IMR-90 (cell line): ENCODE results near the gene SPRR4. TPM values are rescaled to one million over a fixed set of nuclear protein-coding genes. Genes with fewer than 3 reads are reported as not detected.

ENCODE experiments used
- ATAC-seq: fragments of 200-7000 bp; cut with Tn5 transposase; 2 replicates; pipeline ENCODE4 v1.9.1; 2020; ENCODE audit warnings: low read depth, mild to moderate bottlenecking, moderate library complexity
- BruUV-seq: library from RNA; stranded (reverse); fragments of 400-500 nt; replicated peaks from 2 replicates; lab custom pipeline; 2021; lab: Mats Ljungman, UMichigan
- CTCF ChIA-PET: fragments of 300-600 bp; formaldehyde crosslinking; extraction: SDS; loops from one replicate; lab custom pipeline; 2021; ENCODE audit warnings: antibody characterized with exemption; lab: Yijun Ruan, JAX
- POLR2A ChIA-PET: fragments of 300-600 bp; sonication (Branson Sonifier 250); formaldehyde crosslinking; loops from one replicate; lab custom pipeline; 2022; ENCODE audit warnings: antibody characterized with exemption; ENCODE audit not compliant: unreplicated experiment; lab: Charles Lee
- DNase-seq: peaks from one replicate; pipeline ENCODE4 v3.0.0; 2013
- H2AFZ ChIP-seq: replicated peaks from 2 replicates; pipeline ENCODE3; 2013; ENCODE audit warnings: low read length, mild to moderate bottlenecking; ENCODE audit not compliant: poor library complexity
- H2AK5ac ChIP-seq: 2 replicates; pipeline ENCODE4 v1.6.1; 2013; ENCODE audit warnings: low read depth, low read length, inconsistent platforms
- H2AK9ac ChIP-seq: replicated peaks from 2 replicates; pipeline ENCODE3; 2013; ENCODE audit warnings: mild to moderate bottlenecking, low read depth, low read length, moderate library complexity; ENCODE audit not compliant: poor library complexity
- H2BK120ac ChIP-seq: 2 replicates; pipeline ENCODE4 v1.6.1; 2013; ENCODE audit warnings: low read depth, low read length, inconsistent platforms
- H2BK15ac ChIP-seq: 3 replicates; pipeline ENCODE4 v1.6.1; 2013; ENCODE audit warnings: low read depth, low read length, inconsistent platforms
- H2BK20ac ChIP-seq: 2 replicates; pipeline ENCODE4 v1.6.1; 2013; ENCODE audit warnings: low read depth, mild to moderate bottlenecking, inconsistent platforms, low read length, moderate library complexity
- H2BK5ac ChIP-seq: 2 replicates; pipeline ENCODE4 v1.6.1; 2013; ENCODE audit warnings: mild to moderate bottlenecking, low read depth, low read length, inconsistent platforms; ENCODE audit not compliant: poor library complexity, severe bottlenecking
- H3K14ac ChIP-seq: replicated peaks from 2 replicates; pipeline ENCODE4 v1.6.1; 2013; ENCODE audit warnings: low read depth, low read length, inconsistent platforms
- H3K18ac ChIP-seq: 2 replicates; pipeline ENCODE4 v1.6.1; 2013; ENCODE audit warnings: low read depth, low read length, control low read depth
- H3K23ac ChIP-seq: 2 replicates; pipeline ENCODE4 v1.6.1; 2013; ENCODE audit warnings: low read depth, low read length, inconsistent platforms
- H3K27ac ChIP-seq: 2 replicates; pipeline ENCODE4 v1.5.1; 2013; ENCODE audit warnings: mild to moderate bottlenecking, control low read depth, low read length; ENCODE audit not compliant: insufficient read depth
- H3K27me3 ChIP-seq: 2 replicates; pipeline ENCODE4 v1.6.1; 2013; ENCODE audit warnings: low read length; ENCODE audit not compliant: control insufficient read depth, insufficient read depth
- H3K36me3 ChIP-seq: 2 replicates; pipeline ENCODE4 v1.6.1; 2013; ENCODE audit warnings: low read length, mixed read lengths; ENCODE audit not compliant: control insufficient read depth, insufficient read depth
- H3K4ac ChIP-seq: 2 replicates; pipeline ENCODE4 v1.6.1; 2013; ENCODE audit warnings: low read depth, low read length, inconsistent platforms
- H3K4me1 ChIP-seq: 2 replicates; pipeline ENCODE4 v1.6.1; 2013; ENCODE audit warnings: low read length, mixed read lengths; ENCODE audit not compliant: control insufficient read depth, insufficient read depth
- H3K4me2 ChIP-seq: 2 replicates; pipeline ENCODE4 v1.6.1; 2013; ENCODE audit warnings: low read depth, mild to moderate bottlenecking, control low read depth, low read length, moderate library complexity
- H3K4me3 ChIP-seq: 2 replicates; pipeline ENCODE4 v1.5.1; 2013; ENCODE audit warnings: low read depth, mild to moderate bottlenecking, control low read depth, low read length, moderate library complexity; ENCODE audit not compliant: insufficient read depth
- H3K56ac ChIP-seq: 2 replicates; pipeline ENCODE4 v1.6.1; 2013; ENCODE audit warnings: low read length, inconsistent platforms; ENCODE audit not compliant: insufficient read depth; ENCODE audit errors: extremely low read depth
- H3K79me1 ChIP-seq, 2 experiments: 2 replicates each; pipeline ENCODE4 v1.6.1; 2013; ENCODE audit warnings: low read length in 2 of 2, inconsistent platforms in 1 of 2, low read depth in 1 of 2
- H3K9ac ChIP-seq: 2 replicates; pipeline ENCODE4 v1.6.1; 2013; ENCODE audit warnings: low read depth, low read length, control low read depth
- H3K9me1 ChIP-seq: 2 replicates; pipeline ENCODE4 v1.6.1; 2013; ENCODE audit warnings: low read length, inconsistent platforms; ENCODE audit not compliant: insufficient read depth
- H3K9me3 ChIP-seq: 2 replicates; pipeline ENCODE4 v1.6.1; 2013; ENCODE audit warnings: low read length; ENCODE audit not compliant: control insufficient read depth, insufficient read depth
- H4K20me1 ChIP-seq: 2 replicates; pipeline ENCODE4 v1.6.1; 2013; ENCODE audit warnings: low read length, inconsistent platforms; ENCODE audit not compliant: insufficient read depth
- H4K5ac ChIP-seq: 2 replicates; pipeline ENCODE4 v1.6.1; 2013; ENCODE audit warnings: mild to moderate bottlenecking, low read depth, low read length, control low read depth
- H4K8ac ChIP-seq, 2 experiments: 2 replicates each; pipeline ENCODE4 v1.6.1; 2013; ENCODE audit warnings: low read depth in 2 of 2, low read length in 2 of 2, control low read depth in 1 of 2, inconsistent platforms in 1 of 2
- H4K91ac ChIP-seq: 2 replicates; pipeline ENCODE4 v1.6.1; 2013; ENCODE audit warnings: low read depth, low read length, inconsistent platforms; ENCODE audit not compliant: insufficient read depth
- BHLHE40 ChIP-seq: fragments of 150-350 bp; IDR thresholded peaks from 2 replicates; pipeline ENCODE4 v1.6.1; 2016; ENCODE audit warnings: mild to moderate bottlenecking, low read depth, low read length
- CEBPB ChIP-seq: IDR thresholded peaks from 2 replicates; pipeline ENCODE4 v1.6.1; 2012; ENCODE audit warnings: low read depth, low read length, improper control_type of control experiment
- CHD1 ChIP-seq: IDR thresholded peaks from 2 replicates; pipeline ENCODE4 v1.6.1; 2012; ENCODE audit warnings: low read depth, low read length, improper control_type of control experiment
- CTCF ChIP-seq: conservative IDR thresholded peaks from 2 replicates; pipeline ENCODE4 v1.5.1; 2012; ENCODE audit warnings: mild to moderate bottlenecking, low read depth, low read length, improper control_type of control experiment
- ELK1 ChIP-seq: fragments of 150-350 bp; IDR thresholded peaks from 2 replicates; pipeline ENCODE4 v1.6.1; 2016; ENCODE audit warnings: low read depth, mild to moderate bottlenecking, low read length, moderate library complexity, borderline replicate concordance
- FOS ChIP-seq: fragments of 150-350 bp; IDR thresholded peaks from 2 replicates; pipeline ENCODE4 v1.6.1; 2016; ENCODE audit warnings: low read depth, low read length
- MAFK ChIP-seq: IDR thresholded peaks from 2 replicates; pipeline ENCODE4 v1.6.1; 2012; ENCODE audit warnings: low read depth, low read length, improper control_type of control experiment
- MAZ ChIP-seq: IDR thresholded peaks from 2 replicates; pipeline ENCODE4 v1.6.1; 2012; ENCODE audit warnings: low read depth, mild to moderate bottlenecking, low read length, improper control_type of control experiment, moderate library complexity, borderline replicate concordance
- MXI1 ChIP-seq: IDR thresholded peaks from 2 replicates; pipeline ENCODE4 v1.6.1; 2012; ENCODE audit warnings: low read depth, mild to moderate bottlenecking, low read length, moderate library complexity, borderline replicate concordance
- NFE2L2 ChIP-seq: fragments of 150-350 bp; IDR thresholded peaks from 2 replicates; pipeline ENCODE4 v1.6.1; 2016; ENCODE audit warnings: low read depth, mild to moderate bottlenecking, low read length
- POLR2A ChIP-seq: IDR thresholded peaks from 2 replicates; pipeline ENCODE4 v1.6.1; 2012; ENCODE audit warnings: mild to moderate bottlenecking, low read depth, low read length
- RAD21 ChIP-seq: IDR thresholded peaks from 2 replicates; pipeline ENCODE4 v1.6.1; 2012; ENCODE audit warnings: low read length, improper control_type of control experiment
- RFX5 ChIP-seq: IDR thresholded peaks from 2 replicates; pipeline ENCODE4 v1.8.0; 2012; ENCODE audit warnings: low read depth, mild to moderate bottlenecking, low read length, moderate library complexity
- SMC3 ChIP-seq: fragments of 150-350 bp; IDR thresholded peaks from 2 replicates; pipeline ENCODE4 v1.6.1; 2016; ENCODE audit warnings: low read depth, mild to moderate bottlenecking, antibody characterized with exemption, low read length, moderate library complexity
- WGBS, 2 experiments: methylation state at CpG; one replicate each; pipeline versions ENCODE4 v1.1.5 to v1.1.7; 2013; ENCODE audit warnings: missing lambda C conversion rate in 2 of 2; ENCODE audit not compliant: insufficient read length in 1 of 2; ENCODE audit errors: extremely low coverage in 2 of 2; 5-methylcytosine and 5-hydroxymethylcytosine counted together
- dilution Hi-C: fragments of 300-500 bp; cut with HindIII; formaldehyde crosslinking; loops from one replicate; pipeline ENCODE4 v1.14.3; 2018; ENCODE audit warnings: low sequenced_read_pairs; ENCODE audit not compliant: unreplicated experiment
- in situ Hi-C: fragments of 300-500 bp; cut with MboI; formaldehyde crosslinking; loops from 3 replicates; pipeline ENCODE4 v1.14.3; 2019; ENCODE audit warnings: low sequenced_read_pairs, inconsistent platforms, mixed read lengths
- intact Hi-C: fragments of 100-400 bp; cut with micrococcal nuclease; formaldehyde crosslinking; loops from 2 replicates; pipeline ENCODE4 v1.10.0; 2022
- polyA plus RNA-seq, 3 experiments: library from polyadenylated mRNA; depleted of rRNA; stranded (reverse); fragments of >200 nt; gene quantifications; 2 replicates each; pipeline ENCODE4 v1.2.3, GENCODE V29; 2012; ENCODE audit warnings: low replicate concordance in 1 of 3
- total RNA-seq: library from RNA; depleted of rRNA; stranded (reverse); fragments of >200 nt; gene quantifications from 2 replicates; pipeline ENCODE4 v1.2.3, GENCODE V29; 2012
- TF ChIP-seq, protein P1 (sequence below): fragments of 150-350 bp; IDR thresholded peaks from 2 replicates; pipeline ENCODE4 v1.6.1; 2017; ENCODE audit warnings: mild to moderate bottlenecking, antibody characterized with exemption, low read length, low read depth

SPRR4 gene
- total and polyA plus RNA-seq, 2 of the 4 experiments (the other 2 are of a cell fraction), result not detected

GRCh38 chr1:152924191-152924590, 46.3 kb upstream of the SPRR4 start:
- CTCF ChIA-PET, result no interaction called here
- WGBS, 2 experiments, result no CpG with 5 or more reads among the region's 2 CpGs
- no peaks in the 10 kb centered on the region for H3K9me1 ChIP-seq
- H2AK5ac ChIP-seq, result no peak overlapping the region
- H2BK15ac ChIP-seq, result no peak overlapping the region
- TF ChIP-seq BHLHE40 (no peak), ELK1 (no peak), FOS (no peak), CEBPB (no peak), CHD1 (no peak), POLR2A (no peak), RAD21 (no peak), SMC3 (no peak), RFX5 (no peak), MAFK (no peak), MXI1 (no peak), CTCF (no peak), MAZ (no peak), NFE2L2 (no peak)
- TF ChIP-seq, protein P1, sequence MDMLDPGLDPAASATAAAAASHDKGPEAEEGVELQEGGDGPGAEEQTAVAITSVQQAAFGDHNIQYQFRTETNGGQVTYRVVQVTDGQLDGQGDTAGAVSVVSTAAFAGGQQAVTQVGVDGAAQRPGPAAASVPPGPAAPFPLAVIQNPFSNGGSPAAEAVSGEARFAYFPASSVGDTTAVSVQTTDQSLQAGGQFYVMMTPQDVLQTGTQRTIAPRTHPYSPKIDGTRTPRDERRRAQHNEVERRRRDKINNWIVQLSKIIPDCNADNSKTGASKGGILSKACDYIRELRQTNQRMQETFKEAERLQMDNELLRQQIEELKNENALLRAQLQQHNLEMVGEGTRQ, result no peak
- H4K91ac ChIP-seq, result no peak overlapping the region
- H2BK20ac ChIP-seq, result no peak overlapping the region
- H4K20me1 ChIP-seq, result no peaks in the 10 kb centered on the region
- POLR2A ChIA-PET, result no interaction called here
- in situ Hi-C loops, result no loop called here
- H3K4me1 ChIP-seq, result no peaks in the 10 kb centered on the region
- no peak overlapping the region for H3K18ac ChIP-seq
- no peaks in the 10 kb centered on the region for H3K27me3 ChIP-seq
- no peak overlapping the region for H3K4ac ChIP-seq
- H3K56ac ChIP-seq, result no peak overlapping the region
- no peaks in the 10 kb centered on the region for H3K79me1 ChIP-seq
- no peak overlapping the region for H2AFZ ChIP-seq
- BruUV-seq, result no TSS peak
- H3K4me3 ChIP-seq, result no peak overlapping the region
- H3K36me3 ChIP-seq, result no peaks in the 10 kb centered on the region
- no peak for ATAC-seq
- H2BK5ac ChIP-seq, result no peak overlapping the region
- DNase-seq, result no peak
- H4K5ac ChIP-seq, result no peak overlapping the region
- no peak overlapping the region for H4K8ac ChIP-seq
- intact Hi-C loops, result no loop called here
- no peak overlapping the region for H3K27ac ChIP-seq
- H3K23ac ChIP-seq, result no peak overlapping the region
- H3K9me3 ChIP-seq, result no peaks in the 10 kb centered on the region
- H3K14ac ChIP-seq, result no peak overlapping the region
- H2AK9ac ChIP-seq, result no peak overlapping the region
- H3K9ac ChIP-seq, result no peak overlapping the region
- dilution Hi-C loops, result no loop called here
- no peak overlapping the region for H3K4me2 ChIP-seq
- no peak overlapping the region for H2BK120ac ChIP-seq
